Measurements from ENCODE around the gene SLC25A51. TPM values are rescaled to one million over a fixed set of nuclear protein-coding genes. Genes with fewer than 3 reads are reported as not detected.

Gene SLC25A51
- polyA plus RNA-seq, 1 donor from 2014 or later, result 26.8 TPM

DNA sequence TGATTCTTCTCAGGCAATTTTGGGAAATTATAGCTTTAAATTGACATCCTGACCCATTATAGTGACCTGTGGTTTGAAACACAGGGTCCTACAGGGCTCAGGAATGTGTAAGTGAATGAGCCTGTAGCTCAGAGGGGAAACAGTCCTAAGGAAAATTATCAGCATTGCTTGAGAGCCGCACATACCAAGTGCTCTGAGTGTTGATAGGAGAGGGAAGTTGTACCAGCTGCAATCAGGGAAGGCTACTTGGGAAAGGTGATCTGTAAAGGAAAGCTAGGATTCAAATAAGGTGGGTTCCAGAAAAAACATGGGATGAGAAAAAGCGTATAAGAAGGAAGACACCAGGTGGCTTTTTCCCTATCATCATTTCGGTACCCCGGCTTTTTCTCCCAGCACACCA, 4.4 kb upstream of the SLC25A51 start:
- H3K36me3 ChIP-seq (ENCODE audit: insufficient read depth, low read length), result no peaks in the 10 kb centered on the region
- H2AFZ ChIP-seq (ENCODE audit: low read depth, low read length), result no peak overlapping the region
- H3K9ac ChIP-seq (ENCODE audit: low read length), result no peak overlapping the region
- no peaks in the 10 kb centered on the region for H3K9me2 ChIP-seq (ENCODE audit: insufficient read depth, low read length)
- H3K4me2 ChIP-seq (ENCODE audit: low read length), result no peak overlapping the region
- no peaks in the 10 kb centered on the region for H3K27me3 ChIP-seq (ENCODE audit: insufficient read depth, low read depth, low read length)
- no peaks in the 10 kb centered on the region for H3K79me2 ChIP-seq (replicated peaks; ENCODE audit: insufficient read depth, low read length)
- H3K27ac ChIP-seq (ENCODE audit: low read length), result no peak overlapping the region
- TF ChIP-seq TAF1 (IDR thresholded peaks at IDR 0.05; ENCODE audit: low read depth) (no peak), POLR2AphosphoS5 (IDR thresholded peaks at IDR 0.05) (no peak), EZH2 (IDR thresholded peaks at IDR 0.05; ENCODE audit: borderline replicate concordance, insufficient read depth, low read length, poor library complexity, severe bottlenecking) (no peak), EP300 (conservative IDR thresholded peaks at IDR 0.05; ENCODE audit: poor library complexity, severe bottlenecking) (no peak), MXI1 (conservative IDR thresholded peaks at IDR 0.05; ENCODE audit: poor library complexity, severe bottlenecking) (no peak), SMC3 (conservative IDR thresholded peaks at IDR 0.05; ENCODE audit: poor library complexity) (no peak), RAD21 (conservative IDR thresholded peaks at IDR 0.05) (no peak)
- TF ChIP-seq, protein P1, sequence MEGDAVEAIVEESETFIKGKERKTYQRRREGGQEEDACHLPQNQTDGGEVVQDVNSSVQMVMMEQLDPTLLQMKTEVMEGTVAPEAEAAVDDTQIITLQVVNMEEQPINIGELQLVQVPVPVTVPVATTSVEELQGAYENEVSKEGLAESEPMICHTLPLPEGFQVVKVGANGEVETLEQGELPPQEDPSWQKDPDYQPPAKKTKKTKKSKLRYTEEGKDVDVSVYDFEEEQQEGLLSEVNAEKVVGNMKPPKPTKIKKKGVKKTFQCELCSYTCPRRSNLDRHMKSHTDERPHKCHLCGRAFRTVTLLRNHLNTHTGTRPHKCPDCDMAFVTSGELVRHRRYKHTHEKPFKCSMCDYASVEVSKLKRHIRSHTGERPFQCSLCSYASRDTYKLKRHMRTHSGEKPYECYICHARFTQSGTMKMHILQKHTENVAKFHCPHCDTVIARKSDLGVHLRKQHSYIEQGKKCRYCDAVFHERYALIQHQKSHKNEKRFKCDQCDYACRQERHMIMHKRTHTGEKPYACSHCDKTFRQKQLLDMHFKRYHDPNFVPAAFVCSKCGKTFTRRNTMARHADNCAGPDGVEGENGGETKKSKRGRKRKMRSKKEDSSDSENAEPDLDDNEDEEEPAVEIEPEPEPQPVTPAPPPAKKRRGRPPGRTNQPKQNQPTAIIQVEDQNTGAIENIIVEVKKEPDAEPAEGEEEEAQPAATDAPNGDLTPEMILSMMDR (IDR thresholded peaks at IDR 0.05; ENCODE audit: poor library complexity, severe bottlenecking), result no peak
- TF ChIP-seq, protein P2, sequence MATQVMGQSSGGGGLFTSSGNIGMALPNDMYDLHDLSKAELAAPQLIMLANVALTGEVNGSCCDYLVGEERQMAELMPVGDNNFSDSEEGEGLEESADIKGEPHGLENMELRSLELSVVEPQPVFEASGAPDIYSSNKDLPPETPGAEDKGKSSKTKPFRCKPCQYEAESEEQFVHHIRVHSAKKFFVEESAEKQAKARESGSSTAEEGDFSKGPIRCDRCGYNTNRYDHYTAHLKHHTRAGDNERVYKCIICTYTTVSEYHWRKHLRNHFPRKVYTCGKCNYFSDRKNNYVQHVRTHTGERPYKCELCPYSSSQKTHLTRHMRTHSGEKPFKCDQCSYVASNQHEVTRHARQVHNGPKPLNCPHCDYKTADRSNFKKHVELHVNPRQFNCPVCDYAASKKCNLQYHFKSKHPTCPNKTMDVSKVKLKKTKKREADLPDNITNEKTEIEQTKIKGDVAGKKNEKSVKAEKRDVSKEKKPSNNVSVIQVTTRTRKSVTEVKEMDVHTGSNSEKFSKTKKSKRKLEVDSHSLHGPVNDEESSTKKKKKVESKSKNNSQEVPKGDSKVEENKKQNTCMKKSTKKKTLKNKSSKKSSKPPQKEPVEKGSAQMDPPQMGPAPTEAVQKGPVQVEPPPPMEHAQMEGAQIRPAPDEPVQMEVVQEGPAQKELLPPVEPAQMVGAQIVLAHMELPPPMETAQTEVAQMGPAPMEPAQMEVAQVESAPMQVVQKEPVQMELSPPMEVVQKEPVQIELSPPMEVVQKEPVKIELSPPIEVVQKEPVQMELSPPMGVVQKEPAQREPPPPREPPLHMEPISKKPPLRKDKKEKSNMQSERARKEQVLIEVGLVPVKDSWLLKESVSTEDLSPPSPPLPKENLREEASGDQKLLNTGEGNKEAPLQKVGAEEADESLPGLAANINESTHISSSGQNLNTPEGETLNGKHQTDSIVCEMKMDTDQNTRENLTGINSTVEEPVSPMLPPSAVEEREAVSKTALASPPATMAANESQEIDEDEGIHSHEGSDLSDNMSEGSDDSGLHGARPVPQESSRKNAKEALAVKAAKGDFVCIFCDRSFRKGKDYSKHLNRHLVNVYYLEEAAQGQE (IDR thresholded peaks at IDR 0.05; ENCODE audit: borderline replicate concordance), result no peak
- H3K4me3 ChIP-seq (ENCODE audit: low read length), result no peak overlapping the region
- no peaks in the 10 kb centered on the region for H4K20me1 ChIP-seq (ENCODE audit: insufficient read depth)
- H3F3A ChIP-seq (ENCODE audit: insufficient read depth, low read length, poor library complexity, severe bottlenecking), result no peaks in the 10 kb centered on the region
- no peaks in the 10 kb centered on the region for H3K9me3 ChIP-seq (ENCODE audit: low read length)

DNA sequence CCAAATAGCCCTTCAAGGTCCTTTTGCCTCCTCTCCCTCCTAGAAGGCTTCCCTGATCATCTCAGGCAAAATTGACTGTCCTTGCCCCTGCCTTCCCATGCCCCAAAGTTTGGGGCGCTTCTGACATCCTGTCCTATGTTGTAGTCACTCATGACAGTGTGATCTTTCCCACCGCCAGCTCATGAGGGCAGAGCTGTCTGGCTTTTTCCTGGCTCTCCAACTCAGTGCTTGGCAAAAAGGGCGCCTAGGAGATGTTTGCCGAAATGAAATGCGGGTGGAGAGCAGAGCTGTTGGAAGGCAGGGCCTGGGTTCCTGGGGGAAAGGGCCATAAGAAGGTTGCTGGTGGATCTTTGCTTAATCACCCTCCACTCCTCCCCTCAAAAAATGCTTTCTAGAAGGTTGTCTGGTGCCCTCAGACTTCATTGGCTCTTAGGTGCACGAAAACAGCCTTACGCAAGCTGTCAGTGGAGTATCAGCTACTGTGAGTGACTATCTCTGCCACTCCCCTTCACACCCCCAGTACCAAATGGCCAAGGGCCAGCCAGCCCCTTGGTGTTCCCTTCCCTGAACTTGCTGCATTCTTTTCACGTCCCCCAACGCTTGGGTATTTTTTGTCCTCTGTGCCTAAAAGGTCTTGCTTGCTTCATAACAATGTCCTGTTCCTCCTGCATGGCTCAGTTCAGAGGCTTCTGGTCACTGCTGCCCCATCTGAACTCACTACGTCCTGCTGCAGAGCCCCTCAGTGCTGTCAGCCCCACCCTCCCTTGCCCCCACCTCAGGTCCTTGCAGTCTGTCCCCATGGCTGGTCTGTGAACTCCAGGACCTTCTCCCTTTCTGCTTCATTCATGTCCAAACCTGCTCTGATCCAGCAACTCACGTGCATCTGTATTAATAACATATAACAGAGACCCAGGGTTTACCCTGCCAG, 2.6 kb upstream of the SLC25A51 start:
- Histone ChIP-seq H4K20me1 (ENCODE audit: insufficient read depth) (no peaks in the 10 kb centered on the region), H3K9me2 (ENCODE audit: insufficient read depth, low read length) (no peaks in the 10 kb centered on the region), H3K4me3 (ENCODE audit: low read length) (no peak overlapping the region), H3K4me2 (ENCODE audit: low read length) (no peak overlapping the region), H2AFZ (ENCODE audit: low read depth, low read length) (no peak overlapping the region), H3K27me3 (ENCODE audit: insufficient read depth, low read depth, low read length) (no peaks in the 10 kb centered on the region), H3K27ac (ENCODE audit: low read length) (no peak overlapping the region), H3K79me2 (replicated peaks; ENCODE audit: insufficient read depth, low read length) (peaks cover 14% of the 10 kb centered on the region), H3K36me3 (ENCODE audit: insufficient read depth, low read length) (no peaks in the 10 kb centered on the region), H3K9me3 (ENCODE audit: low read length) (no peaks in the 10 kb centered on the region), H3F3A (ENCODE audit: insufficient read depth, low read length, poor library complexity, severe bottlenecking) (no peaks in the 10 kb centered on the region), H3K9ac (ENCODE audit: low read length) (no peak overlapping the region)
- TF ChIP-seq TAF1 (IDR thresholded peaks at IDR 0.05; ENCODE audit: low read depth), result no peak
- TF ChIP-seq RAD21 (conservative IDR thresholded peaks at IDR 0.05), result no peak
- no peak for TF ChIP-seq MXI1 (conservative IDR thresholded peaks at IDR 0.05; ENCODE audit: poor library complexity, severe bottlenecking)
- TF ChIP-seq, protein P2 (IDR thresholded peaks at IDR 0.05; ENCODE audit: borderline replicate concordance), result no peak
- TF ChIP-seq, protein P1 (IDR thresholded peaks at IDR 0.05; ENCODE audit: poor library complexity, severe bottlenecking), result no peak
- no peak for TF ChIP-seq EZH2 (IDR thresholded peaks at IDR 0.05; ENCODE audit: borderline replicate concordance, insufficient read depth, low read length, poor library complexity, severe bottlenecking)
- no peak for TF ChIP-seq EP300 (conservative IDR thresholded peaks at IDR 0.05; ENCODE audit: poor library complexity, severe bottlenecking)
- no peak for TF ChIP-seq SMC3 (conservative IDR thresholded peaks at IDR 0.05; ENCODE audit: poor library complexity)
- TF ChIP-seq POLR2AphosphoS5 (IDR thresholded peaks at IDR 0.05), result no peak
